ENCODE measurements around the gene KLK12. TPM values are rescaled to one million over a fixed set of nuclear protein-coding genes. Genes with fewer than 3 reads are reported as not detected.

KLK12 gene
- total RNA-seq, 2 experiments from 2014 or later: not detected

- no peaks in the 10 kb centered on the region for H3K4me1 Mint-ChIP-seq
- no peak overlapping the region for H3K4me3 Mint-ChIP-seq
- peaks cover 10% of the 10 kb centered on the region for H3K27me3 Mint-ChIP-seq
- H3K36me3 Mint-ChIP-seq (ENCODE audit: low read depth): no peaks in the 10 kb centered on the region
- CTCF ChIA-PET: no interaction called here
- no peak overlapping the region for H3K27ac Mint-ChIP-seq
- no peak for DNase-seq
- POLR2A ChIA-PET: no interaction called here
- no peaks in the 10 kb centered on the region for H3K9me3 Mint-ChIP-seq
These were observed 54.6 kb downstream of the KLK12 start for GRCh38 chr19:50980208-50980607.

- Mint-ChIP-seq H3K9me3 (no peaks in the 10 kb centered on the region), H3K27me3 (peaks cover 7% of the 10 kb centered on the region), H3K4me3 (no peak overlapping the region), H3K4me1 (no peaks in the 10 kb centered on the region), H3K27ac (no peak overlapping the region), H3K36me3 (ENCODE audit: low read depth) (no peaks in the 10 kb centered on the region)
- ChIA-PET POLR2A (no interaction called here), CTCF (no interaction called here)
- DNase-seq: no peak
These were observed 55.0 kb downstream of the KLK12 start for GRCh38 chr19:50979758-50980157.

Other genes starting within 250 kb of the KLK12 start
- not detected for gene ACP4, start 244.6 kb downstream of the KLK12 start, total RNA-seq
- 1 to 10 TPM; 2.2 to 2.6 TPM for gene KLK1, start 211.2 kb downstream of the KLK12 start, total RNA-seq
- not detected for gene KLK15, start 201.4 kb downstream of the KLK12 start, total RNA-seq
- not detected for gene KLK3, start 180.1 kb downstream of the KLK12 start, total RNA-seq
- gene KLK2, start 161.6 kb downstream of the KLK12 start, total RNA-seq: under 1 TPM in 1 of 2 experiments, not detected in 1; 0.35 TPM
- gene KLK4, start 123.6 kb downstream of the KLK12 start, total RNA-seq: not detected
- gene KLK5, start 82.0 kb downstream of the KLK12 start, total RNA-seq: not detected
- not detected for gene KLK6, start 65.4 kb downstream of the KLK12 start, total RNA-seq
- gene KLK7, start 51.1 kb downstream of the KLK12 start, total RNA-seq: not detected
- gene KLK8, start 33.4 kb downstream of the KLK12 start, total RNA-seq: not detected
- not detected for gene KLK10, start 15.3 kb downstream of the KLK12 start, total RNA-seq
- not detected for gene KLK11, start 8.4 kb downstream of the KLK12 start, total RNA-seq
- gene KLK13, start 30.1 kb upstream of the KLK12 start, total RNA-seq: not detected
- under 1 TPM in 1 of 2 experiments, not detected in 1; 0.20 TPM for gene KLK14, start 47.9 kb upstream of the KLK12 start, total RNA-seq
- gene CTU1, start 73.4 kb upstream of the KLK12 start, total RNA-seq: 1 to 10 TPM; 9.0 to 9.4 TPM
- gene SIGLEC9, start 89.9 kb upstream of the KLK12 start, total RNA-seq: 1 to 10 TPM; 1.1 to 1.7 TPM
- not detected for gene SIGLEC7, start 107.3 kb upstream of the KLK12 start, total RNA-seq
- 10 to 100 TPM; 21.1 to 23.7 TPM for gene CD33, start 190.1 kb upstream of the KLK12 start, total RNA-seq
- under 1 TPM in 1 of 2 experiments, not detected in 1; 0.18 TPM for gene SIGLECL1, start 216.1 kb upstream of the KLK12 start, total RNA-seq